SK-N-SH (cell line): ENCODE data around the gene AFP. TPM values are rescaled to one million over a fixed set of nuclear protein-coding genes. Genes with fewer than 3 reads are reported as not detected.

ENCODE experiments used
- CTCF ChIA-PET: fragments of 300-600, 350-600 bp; formaldehyde crosslinking; extraction: SDS; loops from one replicate; lab custom pipeline; 2021; lab: Yijun Ruan, JAX
- POLR2A ChIA-PET: fragments of 350-600 bp; sonication (Branson Sonifier 250); formaldehyde crosslinking; extraction: SDS; loops from one replicate; lab custom pipeline; 2020; ENCODE audit warnings: antibody characterized with exemption, inconsistent platforms; lab: Yijun Ruan, JAX
- DNase-seq: peaks from one replicate; pipeline ENCODE4 v3.0.0; 2012
- H2AFZ ChIP-seq: fragments of 200-600 bp; sonication (generic); 2 replicates; pipeline ENCODE4 v1.8.1; 2016; ENCODE audit warnings: antibody characterized with exemption, mild to moderate bottlenecking, low read depth
- H3F3A ChIP-seq: fragments of 200-600 bp; sonication (generic); replicated peaks from 2 replicates; pipeline ENCODE3; 2016; ENCODE audit warnings: antibody characterized with exemption, mild to moderate bottlenecking; ENCODE audit not compliant: insufficient read depth
- H3K27ac ChIP-seq, 2 experiments: fragments of 200-500 bp in 1 of 2; fragments of 200-600 bp in 1 of 2; sonication (Bioruptor generic) in 1 of 2; sonication (generic), shearing (Covaris generic) in 1 of 2; 2 replicates each; pipeline versions ENCODE4 v1.5.1 to v1.6.1; 2014 to 2016; ENCODE audit warnings: low read depth in 2 of 2, inconsistent platforms in 1 of 2, low read length in 1 of 2, mild to moderate bottlenecking in 1 of 2, mixed read lengths in 1 of 2
- H3K27me3 ChIP-seq: fragments of 200-600 bp; sonication (generic), shearing (Covaris generic); 2 replicates; pipeline ENCODE4 v1.6.1; 2016; ENCODE audit warnings: mixed run types; ENCODE audit not compliant: insufficient read depth
- H3K36me3 ChIP-seq, 2 experiments: fragments of 200-500 bp in 1 of 2; fragments of 200-600 bp in 1 of 2; sonication (Bioruptor generic) in 1 of 2; sonication (generic) in 1 of 2; replicated peaks in 1 of 2; 2 replicates each; pipeline versions ENCODE3 to v1.5.1; 2014 to 2016; ENCODE audit warnings: low read length in 1 of 2, mild to moderate bottlenecking in 1 of 2; ENCODE audit not compliant: insufficient read depth in 2 of 2, control insufficient read depth in 1 of 2
- H3K4me1 ChIP-seq, 2 experiments: fragments of 200-500 bp in 1 of 2; fragments of 200-600 bp in 1 of 2; sonication (Bioruptor generic) in 1 of 2; sonication (generic), shearing (Covaris generic) in 1 of 2; 2 replicates each; pipeline versions ENCODE4 v1.5.1 to v1.6.1; 2014 to 2016; ENCODE audit warnings: low read depth in 1 of 2, low read length in 1 of 2, mixed run types in 1 of 2; ENCODE audit not compliant: insufficient read depth in 2 of 2, control insufficient read depth in 1 of 2
- H3K4me2 ChIP-seq: fragments of 200-600 bp; sonication (generic), shearing (Covaris generic); 2 replicates; pipeline ENCODE4 v1.6.1; 2017; ENCODE audit warnings: mixed run types
- H3K4me3 ChIP-seq, 2 experiments: fragments of 200-500 bp in 1 of 2; fragments of 200-600 bp in 1 of 2; sonication (Bioruptor generic) in 1 of 2; sonication (generic), shearing (Covaris generic) in 1 of 2; 2 replicates each; pipeline versions ENCODE4 v1.5.1 to v1.8.1; 2014 to 2016; ENCODE audit warnings: low read depth in 2 of 2, inconsistent platforms in 1 of 2, low read length in 1 of 2, mild to moderate bottlenecking in 1 of 2, mixed read lengths in 1 of 2, moderate library complexity in 1 of 2
- H3K79me2 ChIP-seq: fragments of 200-600 bp; sonication (generic); 2 replicates; pipeline ENCODE4 v1.8.1; 2017; ENCODE audit warnings: mild to moderate bottlenecking; ENCODE audit not compliant: insufficient read depth
- H3K9ac ChIP-seq: fragments of 200-600 bp; sonication (generic); 2 replicates; pipeline ENCODE4 v1.6.1; 2017; ENCODE audit warnings: mixed run types
- H3K9me2 ChIP-seq: fragments of 200-600 bp; sonication (generic); 2 replicates; pipeline ENCODE4 v1.6.1; 2017; ENCODE audit warnings: mixed run types
- H3K9me3 ChIP-seq: fragments of 200-600 bp; sonication (generic); 2 replicates; pipeline ENCODE4 v1.6.1; 2017; ENCODE audit warnings: mixed run types, mild to moderate bottlenecking, moderate library complexity
- H4K20me1 ChIP-seq: fragments of 200-600 bp; sonication (generic); 2 replicates; pipeline ENCODE4 v1.6.1; 2017; ENCODE audit warnings: mild to moderate bottlenecking, mixed run types; ENCODE audit not compliant: insufficient read depth
- CHD2 ChIP-seq: fragments of 150-350 bp; IDR thresholded peaks from 2 replicates; pipeline ENCODE4 v1.6.1; 2018; ENCODE audit warnings: low read length; ENCODE audit not compliant: partially characterized antibody
- EP300 ChIP-seq, 2 experiments: IDR thresholded peaks; 2 replicates each; pipeline versions ENCODE4 v1.4.0 to v1.6.1; 2012; ENCODE audit warnings: borderline replicate concordance in 1 of 2, low read depth in 1 of 2, low read length in 1 of 2
- EZH2phosphoT487 ChIP-seq: fragments of 200-600 bp; sonication (generic); IDR thresholded peaks from 2 replicates; pipeline ENCODE4 v1.6.1; 2017; ENCODE audit warnings: low read depth, mixed run types, mild to moderate bottlenecking, antibody characterized with exemption, moderate library complexity, borderline replicate concordance
- FOSL2 ChIP-seq: IDR thresholded peaks from 2 replicates; pipeline ENCODE4 v1.4.0; 2012; ENCODE audit warnings: low read depth, mild to moderate bottlenecking, moderate library complexity, borderline replicate concordance
- FOXJ3 ChIP-seq: sonication (generic); formaldehyde crosslinking; IDR thresholded peaks from 2 replicates; pipeline ENCODE4 v1.5.1; 2020; ENCODE audit warnings: mild to moderate bottlenecking, missing genetic modification reagents
- FOXM1 ChIP-seq: IDR thresholded peaks from 2 replicates; pipeline ENCODE4 v1.4.0; 2012; ENCODE audit warnings: low read depth, mild to moderate bottlenecking
- IRF3 ChIP-seq: fragments of 150-350 bp; IDR thresholded peaks from 2 replicates; pipeline ENCODE4 v1.6.1; 2016; ENCODE audit warnings: mild to moderate bottlenecking, low read depth, low read length
- MAX ChIP-seq: IDR thresholded peaks from 2 replicates; pipeline ENCODE4 v1.4.0; 2012; ENCODE audit warnings: low read depth
- MXI1 ChIP-seq: IDR thresholded peaks from 2 replicates; pipeline ENCODE4 v1.6.1; 2012; ENCODE audit warnings: mild to moderate bottlenecking, low read depth, low read length, improper control_type of control experiment
- NRF1 ChIP-seq: IDR thresholded peaks from 2 replicates; pipeline ENCODE4 v1.6.1; 2012; ENCODE audit warnings: low read depth, mild to moderate bottlenecking, low read length
- PBX3 ChIP-seq: IDR thresholded peaks from 2 replicates; pipeline ENCODE4; 2012
- RAD21 ChIP-seq: IDR thresholded peaks from 2 replicates; pipeline ENCODE4 v1.6.1; 2012; ENCODE audit warnings: mild to moderate bottlenecking, low read length
- RXRA ChIP-seq: IDR thresholded peaks from 2 replicates; pipeline ENCODE4 v1.4.0; 2012; ENCODE audit warnings: low read depth, mild to moderate bottlenecking, borderline replicate concordance
- SIN3A ChIP-seq: IDR thresholded peaks from 2 replicates; pipeline ENCODE4 v1.6.1; 2012; ENCODE audit warnings: low read depth, mild to moderate bottlenecking, low read length, moderate library complexity, borderline replicate concordance
- SMC3 ChIP-seq: IDR thresholded peaks from 2 replicates; pipeline ENCODE4 v1.6.1; 2012; ENCODE audit warnings: low read depth, low read length, improper control_type of control experiment
- TCF12 ChIP-seq: IDR thresholded peaks from 2 replicates; pipeline ENCODE4 v1.4.0; 2012
- TEAD4 ChIP-seq: IDR thresholded peaks from 2 replicates; pipeline ENCODE4 v1.4.0; 2012; ENCODE audit warnings: mild to moderate bottlenecking, borderline replicate concordance; ENCODE audit not compliant: insufficient read depth
- YY1 ChIP-seq: IDR thresholded peaks from 2 replicates; pipeline ENCODE4 v1.4.0; 2012; ENCODE audit warnings: low read depth, mild to moderate bottlenecking
- ZBTB33 ChIP-seq: IDR thresholded peaks from 2 replicates; pipeline ENCODE4 v1.4.0; 2012; ENCODE audit warnings: low read depth, borderline replicate concordance
- WGBS: methylation state at CpG from one replicate; pipeline ENCODE4 v1.1.6; 2017; ENCODE audit warnings: low lambda C conversion rate; 5-methylcytosine and 5-hydroxymethylcytosine counted together
- polyA plus RNA-seq, 3 experiments: library from polyadenylated mRNA; depleted of rRNA; stranded (reverse); fragments of >200 nt; gene quantifications; 2 replicates each; pipeline ENCODE4 v1.2.3, GENCODE V29; 2012

Gene AFP
- polyA plus RNA-seq, 1 of the 3 experiments (the other 2 are of a cell fraction) = 0.28 TPM

- H2AFZ ChIP-seq = no peak overlapping the region
- no peak overlapping the region for H3K27ac ChIP-seq
- H3K79me2 ChIP-seq = no peaks in the 10 kb centered on the region
- ChIA-PET CTCF (no interaction called here), POLR2A (no interaction called here)
- H3K9me2 ChIP-seq = no peaks in the 10 kb centered on the region
- H4K20me1 ChIP-seq = no peaks in the 10 kb centered on the region
- TF ChIP-seq TEAD4 = no peak
- TF ChIP-seq TCF12 = no peak
- TF ChIP-seq FOXM1 = no peak
- no peak for TF ChIP-seq ZBTB33
- TF ChIP-seq FOXJ3 (CRISPR knock-in tag) = no peak
- TF ChIP-seq MXI1 = no peak
- TF ChIP-seq YY1 = no peak
- no peak for TF ChIP-seq EP300 (IDR thresholded peaks at IDR 0.05; ENCODE audit: borderline replicate concordance in 1 of 2, low read depth in 1 of 2, low read length in 1 of 2)
- no peak for TF ChIP-seq PBX3
- no peak overlapping the region for H3K9ac ChIP-seq
- H3K9me3 ChIP-seq = no peaks in the 10 kb centered on the region
- no peak for DNase-seq
- H3K27me3 ChIP-seq = no peaks in the 10 kb centered on the region; the same call in 1 of the 2 replicates
- H3F3A ChIP-seq = no peaks in the 10 kb centered on the region
- H3K4me3 ChIP-seq = no peak overlapping the region
- no peaks in the 10 kb centered on the region for H3K36me3 ChIP-seq
- WGBS = 6% methylated on average over 3 of the region's 3 CpGs
- no peaks in the 10 kb centered on the region; a peak in 1 of 4 replicates for H3K4me1 ChIP-seq
- H3K4me2 ChIP-seq = no peak overlapping the region
These were observed 18.9 kb downstream of the AFP start for GRCh38 chr4:73454920-73455319.

GRCh38 chr4:73456177-73457022, 20.4 kb downstream of the AFP start:
- WGBS = 11% methylated on average over 5 of the region's 5 CpGs
- H3F3A ChIP-seq = no peaks in the 10 kb centered on the region
- no peak overlapping the region for H3K27ac ChIP-seq
- H4K20me1 ChIP-seq = no peaks in the 10 kb centered on the region
- no peaks in the 10 kb centered on the region; the same call in 1 of the 2 replicates for H3K27me3 ChIP-seq
- no peaks in the 10 kb centered on the region for H3K79me2 ChIP-seq
- H3K9ac ChIP-seq = no peak overlapping the region
- H3K4me3 ChIP-seq = no peak overlapping the region
- no peaks in the 10 kb centered on the region for H3K9me3 ChIP-seq
- no peak for DNase-seq
- no peaks in the 10 kb centered on the region for H3K36me3 ChIP-seq
- ChIA-PET POLR2A (no interaction called here), CTCF (interaction anchor here (2.5 kb wide), 1 partner anchor 10 kb away, joined by 15 read pairs; no protein-coding TSS in a partner anchor)
- H3K9me2 ChIP-seq = no peaks in the 10 kb centered on the region
- H3K4me1 ChIP-seq = no peaks in the 10 kb centered on the region
- H3K4me2 ChIP-seq = no peak overlapping the region
- H2AFZ ChIP-seq = no peak overlapping the region
- no peak for TF ChIP-seq NRF1
- no peak for TF ChIP-seq CHD2
- no peak for TF ChIP-seq MXI1
- TF ChIP-seq RXRA = no peak
- no peak for TF ChIP-seq IRF3
- no peak for TF ChIP-seq ZBTB33
- no peak for TF ChIP-seq SIN3A
- no peak for TF ChIP-seq RAD21
- TF ChIP-seq FOXJ3 (CRISPR knock-in tag) = no peak
- no peak for TF ChIP-seq MAX
- no peak for TF ChIP-seq FOSL2
- TF ChIP-seq EZH2phosphoT487 = no peak
- no peak for TF ChIP-seq SMC3
